HepG2 (cell line): Measurements from ENCODE around the gene SMAD7. TPM values are rescaled to one million over a fixed set of nuclear protein-coding genes. Genes with fewer than 3 reads are reported as not detected.

ENCODE experiments used
- ATAC-seq: fragments of 200-7000 bp; cut with Tn5 transposase; 3 replicates; pipeline ENCODE4 v1.9.1; 2020; ENCODE audit warnings: mild to moderate bottlenecking, moderate library complexity
- BruUV-seq: library from RNA; stranded (reverse); fragments of 400-500 nt; replicated peaks from 2 replicates; lab custom pipeline; 2021; lab: Mats Ljungman, UMichigan
- CTCF ChIA-PET: fragments of 300-600 bp; formaldehyde crosslinking; extraction: SDS; loops from one replicate; lab custom pipeline; 2021; ENCODE audit warnings: low total read pairs, inconsistent platforms, low intra/inter-chr PET ratio; lab: Yijun Ruan, JAX
- POLR2A ChIA-PET: fragments of 350-600 bp; sonication (Branson Sonifier 250); formaldehyde crosslinking; loops from one replicate; lab custom pipeline; 2020; ENCODE audit warnings: antibody characterized with exemption, inconsistent platforms; lab: Yijun Ruan, JAX
- DNase-seq: peaks from one replicate; pipeline ENCODE4 v3.0.0-alpha.2; 2015; ENCODE audit warnings: low spot score
- FAIRE-seq: peaks from 3 replicates; lab custom pipeline; 2011; peaks lifted over from hg19 to GRCh38; lab: Jason Lieb, UNC
- H2AFZ ChIP-seq: one replicate; pipeline ENCODE4 v1.6.1; 2011; ENCODE audit warnings: low read length, inconsistent platforms
- H3K27ac ChIP-seq: fragments of 300-600 bp; 3 replicates; pipeline ENCODE4 v1.8.0; 2011; ENCODE audit warnings: mixed run types, mild to moderate bottlenecking, mixed read lengths, low read length, inconsistent platforms; ENCODE audit not compliant: insufficient read depth; ENCODE audit errors: extremely low read length
- H3K27me3 ChIP-seq, 2 experiments: fragments of 200-600 bp in 1 of 2; 2 replicates in 1 of 2; 3 replicates in 1 of 2; pipeline versions ENCODE4 v1.6.0 to v1.8.0; 2011; ENCODE audit warnings: low read length in 2 of 2, mild to moderate bottlenecking in 2 of 2, moderate library complexity in 2 of 2, inconsistent platforms in 1 of 2; ENCODE audit not compliant: insufficient read depth in 2 of 2, control insufficient read depth in 1 of 2
- H3K36me3 ChIP-seq, 2 experiments: fragments of 200-600 bp in 1 of 2; replicated peaks in 1 of 2; 2 replicates in 1 of 2; 3 replicates in 1 of 2; pipeline versions ENCODE4 v1.5.1 to v1.8.0; 2011; ENCODE audit warnings: low read length in 2 of 2, inconsistent platforms in 1 of 2; ENCODE audit not compliant: insufficient read depth in 2 of 2, control insufficient read depth in 1 of 2
- H3K4me1 ChIP-seq: 2 replicates; pipeline ENCODE4 v1.5.1; 2012; ENCODE audit warnings: low read length, inconsistent platforms; ENCODE audit not compliant: insufficient read depth
- H3K4me2 ChIP-seq: 2 replicates; pipeline ENCODE4 v1.6.0; 2011; ENCODE audit warnings: low read depth, low read length, inconsistent platforms
- H3K4me3 ChIP-seq, 3 experiments: fragments of 200-600 bp in 1 of 3; sonication (generic), shearing (Covaris generic) in 1 of 3; replicated peaks in 1 of 3; 2 replicates each; pipeline ENCODE4 v1.5.1; 2011 to 2016; ENCODE audit warnings: low read length in 3 of 3, inconsistent platforms in 2 of 3, low read depth in 2 of 3, mild to moderate bottlenecking in 2 of 3, control low read depth in 1 of 3, mixed read lengths in 1 of 3; ENCODE audit not compliant: insufficient read depth in 1 of 3
- H3K79me2 ChIP-seq: one replicate; pipeline ENCODE4 v1.6.1; 2011; ENCODE audit warnings: low read length, inconsistent platforms; ENCODE audit not compliant: insufficient read depth
- H3K9ac ChIP-seq: 2 replicates; pipeline ENCODE4 v1.6.0; 2011; ENCODE audit warnings: mild to moderate bottlenecking, low read depth, low read length, inconsistent platforms; ENCODE audit not compliant: insufficient read depth
- H3K9me3 ChIP-seq: 2 replicates; pipeline ENCODE4 v1.5.1; 2012; ENCODE audit warnings: mild to moderate bottlenecking, low read length
- H4K20me1 ChIP-seq: 2 replicates; pipeline ENCODE4 v1.6.0; 2011; ENCODE audit warnings: inconsistent platforms, mild to moderate bottlenecking, low read length, moderate library complexity; ENCODE audit not compliant: insufficient read depth
- HMG20A ChIP-seq: IDR thresholded peaks from 2 replicates; pipeline ENCODE4 v1.6.1; 2016; ENCODE audit warnings: borderline replicate concordance
- NR2F6 ChIP-seq, 2 experiments: IDR thresholded peaks; 2 replicates each; pipeline ENCODE4 v1.6.1; 2016; ENCODE audit warnings: antibody characterized with exemption in 1 of 2, mild to moderate bottlenecking in 1 of 2
- SAFB2 ChIP-seq: sonication (generic); formaldehyde crosslinking; IDR thresholded peaks from 2 replicates; pipeline ENCODE4 v1.5.1; 2020; ENCODE audit warnings: missing genetic modification reagents, low read depth, mild to moderate bottlenecking, borderline replicate concordance
- TAF15 ChIP-seq: fragments of 200-400 bp; formaldehyde crosslinking; IDR thresholded peaks from one replicate; pipeline ENCODE4 v1.6.1; 2018; ENCODE audit warnings: mild to moderate bottlenecking, low read depth, low read length; ENCODE audit not compliant: poor library complexity, severe bottlenecking
- U2AF1 ChIP-seq: fragments of 200-400 bp; formaldehyde crosslinking; optimal IDR thresholded peaks from 2 replicates; pipeline ENCODE3; 2017; ENCODE audit warnings: mild to moderate bottlenecking, low read depth, low read length
- ZFP36L1 ChIP-seq: sonication (generic); formaldehyde crosslinking; IDR thresholded peaks from 2 replicates; pipeline ENCODE4 v1.8.0; 2022; ENCODE audit warnings: mild to moderate bottlenecking, missing genetic modification reagents, moderate library complexity
- ZIK1 ChIP-seq: sonication (generic); formaldehyde crosslinking; IDR thresholded peaks from 2 replicates; pipeline ENCODE4 v1.5.0; 2020; ENCODE audit warnings: mild to moderate bottlenecking, low read depth, missing genetic modification reagents, borderline replicate concordance
- ZNF3 ChIP-seq: IDR thresholded peaks from 2 replicates; pipeline ENCODE4 v1.7.0; 2017; ENCODE audit warnings: inconsistent platforms
- ZNF614 ChIP-seq: IDR thresholded peaks from 2 replicates; pipeline ENCODE4 v1.6.1; 2018; ENCODE audit warnings: missing biosample characterization, missing genetic modification reagents, inconsistent platforms, borderline replicate concordance
- ZNF7 ChIP-seq: IDR thresholded peaks from 2 replicates; pipeline ENCODE4 v1.6.1; 2016; ENCODE audit warnings: missing biosample characterization, missing genetic modification reagents
- ZNF83 ChIP-seq: sonication (generic); formaldehyde crosslinking; IDR thresholded peaks from 2 replicates; pipeline ENCODE4 v1.4.0; 2020; ENCODE audit warnings: missing genetic modification reagents, mild to moderate bottlenecking, borderline replicate concordance
- ZNF891 ChIP-seq: sonication (generic); formaldehyde crosslinking; IDR thresholded peaks from 2 replicates; pipeline ENCODE4 v1.5.0; 2020; ENCODE audit warnings: mild to moderate bottlenecking, missing genetic modification reagents
- ZSCAN31 ChIP-seq: sonication (generic); formaldehyde crosslinking; IDR thresholded peaks from 2 replicates; pipeline ENCODE4 v1.5.0; 2020; ENCODE audit warnings: low read depth, mild to moderate bottlenecking, missing genetic modification reagents
- WGBS: methylation state at CpG from one replicate; pipeline ENCODE4 v1.1.6; 2017; ENCODE audit warnings: low lambda C conversion rate; 5-methylcytosine and 5-hydroxymethylcytosine counted together
- in situ Hi-C: cut with HindIII; loops from 2 replicates; pipeline ENCODE4 v1.10.0; 2017; ENCODE audit warnings: low pct_unique_long_range_greater_than_20kb; ENCODE audit not compliant: extremely low pct_ligation_motif_present
- intact Hi-C: fragments of 100-400 bp; cut with micrococcal nuclease; formaldehyde crosslinking; loops from one replicate; pipeline ENCODE4 v1.10.0; 2022; ENCODE audit not compliant: unreplicated experiment
- polyA plus RNA-seq, 8 experiments: library from polyadenylated mRNA; depleted of rRNA in 3 of 8; stranded (reverse) in 7 of 8; unstranded in 1 of 8; fragments of >200 nt; fragmentation: Illumina TruSeq in 4 of 8; extraction: Trizol in 4 of 8; gene quantifications; 2 replicates each; pipeline versions ENCODE4 v1.2.1 to v1.2.3, GENCODE V29; 2011 to 2016; ENCODE audit warnings: low read depth in 4 of 8, missing spikeins in 1 of 8, mixed read lengths in 1 of 8; ENCODE audit not compliant: insufficient read depth in 1 of 8
- total RNA-seq, 5 experiments: library from RNA; depleted of rRNA; stranded (reverse); fragments of >200 nt; fragmentation: Illumina TruSeq; extraction: Trizol; gene quantifications; 2 replicates each; pipeline ENCODE4 v1.2.3, GENCODE V29; 2016; ENCODE audit warnings: low read depth in 1 of 5
- TF ChIP-seq, protein P1 (sequence below): conservative IDR thresholded peaks from 2 replicates; pipeline ENCODE4 v1.6.1; 2018; ENCODE audit warnings: missing genetic modification reagents
- TF ChIP-seq, protein P2 (sequence below): IDR thresholded peaks from 2 replicates; pipeline ENCODE4 v1.6.1; 2016; ENCODE audit warnings: missing genetic modification reagents, missing compliant biosample characterization
- TF ChIP-seq, protein P3 (sequence below): sonication (generic); formaldehyde crosslinking; IDR thresholded peaks from 2 replicates; pipeline ENCODE4 v1.8.1; 2023; ENCODE audit warnings: mild to moderate bottlenecking, moderate library complexity, missing genetic modification reagents
- TF ChIP-seq, protein P4 (sequence below): sonication (generic); formaldehyde crosslinking; IDR thresholded peaks from 2 replicates; pipeline ENCODE4 v1.4.0; 2020; ENCODE audit warnings: missing genetic modification reagents

The SMAD7 gene
- total and polyA plus RNA-seq, 2 of the 13 experiments (the other 11 are each of a cell fraction or from before 2014, with no cell fraction given): 17.4 to 24.7 TPM

DNA sequence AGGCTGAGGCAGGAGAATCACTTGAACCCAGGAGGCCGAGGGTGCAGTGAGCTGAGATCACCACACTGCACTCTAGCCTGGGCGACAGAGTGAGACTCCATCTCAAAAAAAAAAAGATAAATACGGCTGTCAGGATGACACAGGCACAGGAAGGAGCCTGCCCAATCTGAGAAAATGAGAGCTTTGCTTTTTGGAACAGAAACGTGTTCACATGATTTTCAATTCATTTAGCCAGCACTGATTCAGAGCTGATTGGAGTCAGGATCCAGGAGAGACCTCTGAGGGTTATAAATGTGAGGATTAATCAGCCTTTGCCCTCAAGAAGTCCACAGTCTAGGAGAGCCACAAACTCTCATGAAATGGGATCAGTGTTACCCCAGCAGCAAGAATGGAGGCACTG, 6.9 kb upstream of the SMAD7 start (continued):
- TF ChIP-seq TAF15: no peak
- no peak for TF ChIP-seq ZNF3 (CRISPR knock-in tag)
- TF ChIP-seq ZNF614 (CRISPR knock-in tag): no peak
- TF ChIP-seq ZNF7 (CRISPR knock-in tag): no peak
- TF ChIP-seq, protein P1, sequence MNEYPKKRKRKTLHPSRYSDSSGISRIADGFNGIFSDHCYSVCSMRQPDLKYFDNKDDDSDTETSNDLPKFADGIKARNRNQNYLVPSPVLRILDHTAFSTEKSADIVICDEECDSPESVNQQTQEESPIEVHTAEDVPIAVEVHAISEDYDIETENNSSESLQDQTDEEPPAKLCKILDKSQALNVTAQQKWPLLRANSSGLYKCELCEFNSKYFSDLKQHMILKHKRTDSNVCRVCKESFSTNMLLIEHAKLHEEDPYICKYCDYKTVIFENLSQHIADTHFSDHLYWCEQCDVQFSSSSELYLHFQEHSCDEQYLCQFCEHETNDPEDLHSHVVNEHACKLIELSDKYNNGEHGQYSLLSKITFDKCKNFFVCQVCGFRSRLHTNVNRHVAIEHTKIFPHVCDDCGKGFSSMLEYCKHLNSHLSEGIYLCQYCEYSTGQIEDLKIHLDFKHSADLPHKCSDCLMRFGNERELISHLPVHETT (CRISPR knock-in tag): no peak
- no peak for TF ChIP-seq ZNF83 (CRISPR knock-in tag)
- no peak for TF ChIP-seq U2AF1
- TF ChIP-seq, protein P2, sequence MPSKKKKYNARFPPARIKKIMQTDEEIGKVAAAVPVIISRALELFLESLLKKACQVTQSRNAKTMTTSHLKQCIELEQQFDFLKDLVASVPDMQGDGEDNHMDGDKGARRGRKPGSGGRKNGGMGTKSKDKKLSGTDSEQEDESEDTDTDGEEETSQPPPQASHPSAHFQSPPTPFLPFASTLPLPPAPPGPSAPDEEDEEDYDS (CRISPR knock-in tag): no peak
- TF ChIP-seq ZNF891 (CRISPR knock-in tag): no peak
- no peak for TF ChIP-seq ZSCAN31

DNA sequence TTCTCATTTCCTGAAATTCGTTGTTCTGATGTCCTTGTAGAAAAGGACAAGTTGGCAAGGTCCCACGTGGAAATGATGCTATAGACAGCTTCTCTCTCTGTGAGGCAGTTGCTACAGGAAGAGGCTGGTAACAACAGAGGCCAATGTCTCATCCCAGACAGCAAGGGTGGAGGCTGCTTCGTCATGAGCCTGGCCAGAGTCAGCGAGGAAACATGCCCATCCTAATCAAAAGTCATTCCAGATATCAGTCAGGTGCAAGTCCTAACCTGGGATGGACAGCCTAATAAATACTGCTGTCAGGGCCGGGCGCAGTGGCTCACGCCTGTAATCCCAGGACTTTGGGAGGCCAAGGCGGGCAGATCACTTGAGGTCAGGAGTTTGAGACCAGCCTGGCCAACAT, 6.4 kb upstream of the SMAD7 start:
- no peak for ATAC-seq
- Histone ChIP-seq H3K27me3 (peaks cover 0 to under 1% of the 10 kb centered on the region in 2 experiments; a peak in 3 of 5 replicates), H3K79me2 (no peaks in the 10 kb centered on the region), H3K9ac (no peak overlapping the region)
- BruUV-seq: no TSS peak
- no peak for TF ChIP-seq ZFP36L1 (CRISPR knock-in tag)
- TF ChIP-seq, protein P3, sequence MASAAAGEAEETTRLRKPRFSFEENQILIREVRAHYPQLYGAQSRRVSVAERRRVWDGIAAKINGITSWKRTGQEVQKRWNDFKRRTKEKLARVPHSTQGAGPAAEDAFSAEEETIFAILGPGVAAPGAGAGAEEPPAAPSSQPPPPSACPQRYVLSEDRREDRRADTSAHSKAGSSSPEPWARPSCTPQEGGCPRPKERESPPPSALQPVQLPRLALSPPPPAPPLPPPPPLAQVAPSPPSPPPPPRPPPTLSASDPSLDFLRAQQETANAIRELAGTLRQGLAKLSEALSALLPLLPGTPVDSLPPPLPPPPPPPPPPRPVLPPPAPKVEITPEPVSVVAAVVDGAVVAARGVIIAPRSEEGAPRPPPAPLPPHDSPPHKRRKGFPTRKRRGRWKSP (CRISPR knock-in tag): no peak
- TF ChIP-seq HMG20A (CRISPR knock-in tag): no peak
- TF ChIP-seq ZIK1: no peak
- no peak for TF ChIP-seq SAFB2 (CRISPR knock-in tag)
- TF ChIP-seq, protein P4, sequence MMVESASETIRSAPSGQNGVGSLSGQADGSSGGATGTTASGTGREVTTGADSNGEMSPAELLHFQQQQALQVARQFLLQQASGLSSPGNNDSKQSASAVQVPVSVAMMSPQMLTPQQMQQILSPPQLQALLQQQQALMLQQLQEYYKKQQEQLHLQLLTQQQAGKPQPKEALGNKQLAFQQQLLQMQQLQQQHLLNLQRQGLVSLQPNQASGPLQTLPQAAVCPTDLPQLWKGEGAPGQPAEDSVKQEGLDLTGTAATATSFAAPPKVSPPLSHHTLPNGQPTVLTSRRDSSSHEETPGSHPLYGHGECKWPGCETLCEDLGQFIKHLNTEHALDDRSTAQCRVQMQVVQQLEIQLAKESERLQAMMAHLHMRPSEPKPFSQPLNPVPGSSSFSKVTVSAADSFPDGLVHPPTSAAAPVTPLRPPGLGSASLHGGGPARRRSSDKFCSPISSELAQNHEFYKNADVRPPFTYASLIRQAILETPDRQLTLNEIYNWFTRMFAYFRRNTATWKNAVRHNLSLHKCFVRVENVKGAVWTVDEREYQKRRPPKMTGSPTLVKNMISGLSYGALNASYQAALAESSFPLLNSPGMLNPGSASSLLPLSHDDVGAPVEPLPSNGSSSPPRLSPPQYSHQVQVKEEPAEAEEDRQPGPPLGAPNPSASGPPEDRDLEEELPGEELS (CRISPR knock-in tag): no peak
- no peak for TF ChIP-seq NR2F6 (IDR thresholded peaks at IDR 0.05)
- no peak for TF ChIP-seq NR2F6 (CRISPR knock-in tag; IDR thresholded peaks at IDR 0.05)
- TF ChIP-seq, all 625 proteins: peak for 0
- 48% methylated on average over 6 of the region's 8 CpGs for WGBS
- H3K4me2 ChIP-seq: no peak overlapping the region
- intact Hi-C loops (no loop called here), in situ Hi-C loops (no loop called here)
- DNase-seq (no peak), FAIRE-seq (no peak)
- peaks cover 62% of the 10 kb centered on the region for H3K4me1 ChIP-seq
- H3K9me3 ChIP-seq: no peaks in the 10 kb centered on the region
- H3K4me3 ChIP-seq: no peak overlapping the region
- CTCF ChIA-PET: no interaction called here
- H4K20me1 ChIP-seq: no peaks in the 10 kb centered on the region
- no peak overlapping the region for H3K27ac ChIP-seq
- H3K36me3 ChIP-seq: no peaks in the 10 kb centered on the region
- H2AFZ ChIP-seq: no peak overlapping the region
- POLR2A ChIA-PET: no interaction called here
